Gastroesophageal sphincter (tissue), 3 donors: Measurements from ENCODE around the gene NFYC.

Source experiments
- CTCF ChIP-seq, 4 experiments: fragments of 200-600 bp in 2 of 4; fragments of 450-650 bp in 2 of 4; sonication (generic) in 1 of 4; IDR thresholded peaks; one replicate each; pipeline ENCODE4 v1.5.1; 2017 to 2019; ENCODE audit warnings: antibody characterized with exemption in 4 of 4, mild to moderate bottlenecking in 2 of 4, moderate library complexity in 2 of 4
- POLR2A ChIP-seq, 2 donors: fragments of 450-650 bp; IDR thresholded peaks; one replicate each; pipeline ENCODE4 v1.6.1; 2017; ENCODE audit warnings: antibody characterized with exemption in 2 of 2, mild to moderate bottlenecking in 2 of 2, moderate library complexity in 1 of 2
- POLR2AphosphoS5 ChIP-seq: sonication (generic); formaldehyde crosslinking; IDR thresholded peaks from one replicate; pipeline ENCODE4 v1.6.1; 2017; ENCODE audit warnings: antibody characterized with exemption

DNA sequence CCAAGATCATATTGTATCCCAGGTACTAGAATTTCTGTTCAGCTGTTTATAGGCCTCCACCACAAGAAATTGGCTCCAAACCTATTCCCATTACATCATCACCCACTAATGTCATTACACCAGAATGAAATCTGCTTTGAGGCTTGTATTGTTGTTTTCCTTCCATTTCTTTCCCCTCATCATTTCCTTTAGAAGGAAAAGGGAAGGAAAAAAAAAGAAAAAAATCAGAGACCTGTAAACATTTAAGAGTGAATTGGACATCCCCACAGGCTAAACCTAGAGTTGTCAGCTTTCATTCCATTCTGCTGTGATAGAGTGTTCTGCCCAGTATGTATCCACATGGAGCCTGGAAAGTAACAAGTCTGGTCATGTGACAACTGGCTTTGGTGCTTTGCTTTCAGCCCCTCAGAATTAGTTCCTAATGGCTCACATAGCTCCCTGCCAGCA, 44.6 kb downstream of the NFYC start:
- TF ChIP-seq POLR2AphosphoS5 (no peak), CTCF (IDR thresholded peaks at IDR 0.05) (no peak), POLR2A (IDR thresholded peaks at IDR 0.05) (no peak)
